ENCODE data around the gene HVCN1.
A peak's percentile ranks its signal among the peaks of the same experiment; 100 is the strongest.

HVCN1 gene

GRCh38 chr12:110647631-110648040 lies 41.3 kb downstream of the HVCN1 start:
- no peaks in the 10 kb centered on the region for H3K79me2 ChIP-seq (ENCODE audit: insufficient read depth, low read length)
- H3K36me3 ChIP-seq (ENCODE audit: insufficient read depth, low read length), result peaks cover 48% of the 10 kb centered on the region
- H3K4me1 ChIP-seq (ENCODE audit: insufficient read depth, low read length, severe bottlenecking), result peaks cover 77% of the 10 kb centered on the region
- peak overlapping the region; percentile 65; the same call in 1 of the 2 replicates for H3K9ac ChIP-seq (ENCODE audit: low read length)
- H3K4me2 ChIP-seq (ENCODE audit: low read length), result peak overlapping the region; percentile 47
- no peaks in the 10 kb centered on the region for H3K9me3 ChIP-seq (ENCODE audit: low read length)
- H3K27me3 ChIP-seq (ENCODE audit: insufficient read depth, low read length), result no peaks in the 10 kb centered on the region
- H3F3A ChIP-seq (ENCODE audit: insufficient read depth, low read length), result 0 out of 2 replicates have a peak, but pooled peaks cover 9% of the 10 kb centered on the region
- H3K9me2 ChIP-seq (ENCODE audit: low read depth, low read length), result no peaks in the 10 kb centered on the region
- peak overlapping the region; percentile 97 for H3K27ac ChIP-seq (ENCODE audit: low read depth, low read length, poor library complexity, severe bottlenecking)
- no peaks in the 10 kb centered on the region for H4K20me1 ChIP-seq (ENCODE audit: insufficient read depth, low read length)
- TF ChIP-seq EZH2 (IDR thresholded peaks at IDR 0.05; ENCODE audit: borderline replicate concordance, low read length) (no peak), CTCF (IDR thresholded peaks at IDR 0.05; ENCODE audit: low read length) (no peak)
- H3K4me3 ChIP-seq (ENCODE audit: low read depth, low read length, poor library complexity, severe bottlenecking), result peak overlapping the region; percentile 18
- H2AFZ ChIP-seq (ENCODE audit: low read length), result no peak overlapping the region

- no peak overlapping the region for H2AFZ ChIP-seq (ENCODE audit: low read length)
- no peaks in the 10 kb centered on the region for H3F3A ChIP-seq (ENCODE audit: insufficient read depth, low read length)
- H3K79me2 ChIP-seq (ENCODE audit: insufficient read depth, low read length), result peaks cover 7% of the 10 kb centered on the region; the same call in 1 of the 2 replicates
- peak overlapping the region; percentile 97 for H3K27ac ChIP-seq (ENCODE audit: low read depth, low read length, poor library complexity, severe bottlenecking)
- peak overlapping the region; percentile 61 for H3K4me3 ChIP-seq (ENCODE audit: low read depth, low read length, poor library complexity, severe bottlenecking)
- H3K4me2 ChIP-seq (ENCODE audit: low read length), result peak overlapping the region; percentile 60
- H3K9me2 ChIP-seq (ENCODE audit: low read depth, low read length), result no peaks in the 10 kb centered on the region
- TF ChIP-seq EZH2 (IDR thresholded peaks at IDR 0.05; ENCODE audit: borderline replicate concordance, low read length), result no peak
- H3K4me1 ChIP-seq (ENCODE audit: insufficient read depth, low read length, severe bottlenecking), result peaks cover 99% of the 10 kb centered on the region
- peak overlapping the region; percentile 68 for H3K9ac ChIP-seq (ENCODE audit: low read length)
- no peaks in the 10 kb centered on the region for H3K9me3 ChIP-seq (ENCODE audit: low read length)
- no peaks in the 10 kb centered on the region for H3K27me3 ChIP-seq (ENCODE audit: insufficient read depth, low read length)
- peaks cover 6% of the 10 kb centered on the region; the same call in 1 of the 2 replicates for H3K36me3 ChIP-seq (ENCODE audit: insufficient read depth, low read length)
- H4K20me1 ChIP-seq (ENCODE audit: insufficient read depth, low read length), result no peaks in the 10 kb centered on the region
Measured at GRCh38 chr12:110641521-110641920, 47.4 kb downstream of the HVCN1 start.

GRCh38 chr12:110640275-110641025 lies 48.5 kb downstream of the HVCN1 start:
- Histone ChIP-seq H3K4me2 (ENCODE audit: low read length) (peak overlapping the region; percentile 60), H3K79me2 (ENCODE audit: insufficient read depth, low read length) (peaks cover 7% of the 10 kb centered on the region; the same call in 1 of the 2 replicates), H3K4me1 (ENCODE audit: insufficient read depth, low read length, severe bottlenecking) (peaks cover 99% of the 10 kb centered on the region), H3K27ac (ENCODE audit: low read depth, low read length, poor library complexity, severe bottlenecking) (peak overlapping the region; percentile 97), H2AFZ (ENCODE audit: low read length) (no peak overlapping the region), H3K4me3 (ENCODE audit: low read depth, low read length, poor library complexity, severe bottlenecking) (peak overlapping the region; percentile 61), H4K20me1 (ENCODE audit: insufficient read depth, low read length) (no peaks in the 10 kb centered on the region), H3K36me3 (ENCODE audit: insufficient read depth, low read length) (peaks cover 5% of the 10 kb centered on the region; the same call in 1 of the 2 replicates), H3K9me2 (ENCODE audit: low read depth, low read length) (no peaks in the 10 kb centered on the region), H3F3A (ENCODE audit: insufficient read depth, low read length) (no peaks in the 10 kb centered on the region), H3K9me3 (ENCODE audit: low read length) (no peaks in the 10 kb centered on the region), H3K27me3 (ENCODE audit: insufficient read depth, low read length) (no peaks in the 10 kb centered on the region), H3K9ac (ENCODE audit: low read length) (peak overlapping the region; percentile 68)
- TF ChIP-seq EZH2 (IDR thresholded peaks at IDR 0.05; ENCODE audit: borderline replicate concordance, low read length) (no peak), CTCF (IDR thresholded peaks at IDR 0.05; ENCODE audit: low read length) (no peak)
